Subcutaneous abdominal adipose tissue (tissue), 5 donors: ENCODE results near the gene MTA1.

Source experiments
- H3K27ac ChIP-seq: one replicate; pipeline ENCODE4 v1.7.0; 2013; ENCODE audit warnings: low read depth, mild to moderate bottlenecking, inconsistent platforms, low read length, moderate library complexity
- H3K27me3 ChIP-seq, 5 donors: one replicate each; pipeline ENCODE4 v1.7.0; 2013; ENCODE audit warnings: low read length in 5 of 5, inconsistent platforms in 1 of 5; ENCODE audit not compliant: control insufficient read depth in 5 of 5, insufficient read depth in 4 of 5
- H3K36me3 ChIP-seq, 5 donors: one replicate each; pipeline ENCODE4 v1.7.0; 2013; ENCODE audit warnings: low read length in 5 of 5; ENCODE audit not compliant: control insufficient read depth in 5 of 5, insufficient read depth in 5 of 5
- H3K4me1 ChIP-seq, 5 donors: one replicate each; pipeline ENCODE4 v1.7.0; 2013; ENCODE audit warnings: low read length in 5 of 5, mild to moderate bottlenecking in 3 of 5, moderate library complexity in 1 of 5; ENCODE audit not compliant: control insufficient read depth in 5 of 5, insufficient read depth in 5 of 5
- H3K4me3 ChIP-seq, 5 donors: one replicate each; pipeline ENCODE4 v1.7.0; 2013; ENCODE audit warnings: low read length in 5 of 5, low read depth in 1 of 5
- H3K9ac ChIP-seq, 5 donors: one replicate each; pipeline ENCODE4 v1.7.0; 2013; ENCODE audit warnings: low read length in 5 of 5, mild to moderate bottlenecking in 4 of 5, moderate library complexity in 3 of 5
- H3K9me3 ChIP-seq, 5 donors: one replicate each; pipeline ENCODE4 v1.7.0; 2013; ENCODE audit warnings: low read length in 5 of 5; ENCODE audit not compliant: control insufficient read depth in 5 of 5
- donor health status: healthy.
- donor health status: healthy.
- donor health status: healthy.
- donor health status: healthy.
- donor health status: healthy.

MTA1 gene

DNA sequence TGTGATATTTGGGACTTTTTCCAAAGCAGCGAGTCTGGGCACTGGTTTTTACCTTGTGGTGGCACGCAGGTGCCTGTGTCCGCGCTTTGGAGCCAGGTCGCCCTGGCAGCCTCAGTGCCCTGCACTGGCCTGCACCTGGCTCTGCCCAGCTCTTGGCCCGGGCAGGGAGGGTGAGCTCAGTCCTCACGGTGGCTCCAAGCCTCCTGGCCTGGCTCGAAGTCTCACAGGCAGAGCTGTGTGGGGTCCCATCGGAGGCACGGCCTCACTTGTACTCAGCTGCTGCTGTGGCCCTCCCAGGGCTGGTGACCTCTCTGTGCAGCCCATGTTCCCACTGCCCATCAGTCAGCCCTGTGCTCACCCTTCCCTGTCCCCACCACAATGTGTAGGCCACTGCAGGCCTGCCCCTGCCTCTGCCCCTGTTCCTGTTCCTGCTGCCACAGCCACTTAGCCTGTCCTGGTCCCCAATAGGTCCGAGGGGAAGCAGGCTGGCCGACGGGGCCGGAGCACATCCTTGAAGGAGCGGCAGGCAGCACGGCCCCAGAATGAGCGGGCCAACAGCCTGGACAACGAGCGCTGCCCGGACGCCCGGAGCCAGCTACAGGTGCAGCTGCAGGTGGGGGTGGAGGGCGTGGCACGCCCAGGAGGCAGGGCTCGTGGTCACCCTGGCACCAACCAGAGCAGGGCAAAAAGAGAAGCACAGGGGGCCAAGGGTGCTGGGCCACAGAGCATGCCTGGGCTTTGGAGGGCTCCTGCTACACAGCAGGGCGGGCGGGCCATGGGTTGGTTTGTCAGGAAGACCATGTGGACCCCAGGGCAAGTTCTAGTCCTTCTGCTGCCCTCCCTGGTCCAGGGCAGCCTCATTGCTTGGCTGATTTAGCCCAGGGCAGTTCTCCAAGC is 37.9 kb upstream of the MTA1 start:
- H3K27me3 ChIP-seq, result no peaks in the 10 kb centered on the region
- H3K36me3 ChIP-seq, result peaks cover 0 to 67% (median 57%) of the 10 kb centered on the region in 5 donors
- no peak overlapping the region for H3K4me3 ChIP-seq
- no peak overlapping the region for H3K9ac ChIP-seq
- no peak overlapping the region for H3K27ac ChIP-seq
- H3K9me3 ChIP-seq, result no peaks in the 10 kb centered on the region
- H3K4me1 ChIP-seq, result peaks cover 0 to 18% (median 5%) of the 10 kb centered on the region in 5 donors

DNA sequence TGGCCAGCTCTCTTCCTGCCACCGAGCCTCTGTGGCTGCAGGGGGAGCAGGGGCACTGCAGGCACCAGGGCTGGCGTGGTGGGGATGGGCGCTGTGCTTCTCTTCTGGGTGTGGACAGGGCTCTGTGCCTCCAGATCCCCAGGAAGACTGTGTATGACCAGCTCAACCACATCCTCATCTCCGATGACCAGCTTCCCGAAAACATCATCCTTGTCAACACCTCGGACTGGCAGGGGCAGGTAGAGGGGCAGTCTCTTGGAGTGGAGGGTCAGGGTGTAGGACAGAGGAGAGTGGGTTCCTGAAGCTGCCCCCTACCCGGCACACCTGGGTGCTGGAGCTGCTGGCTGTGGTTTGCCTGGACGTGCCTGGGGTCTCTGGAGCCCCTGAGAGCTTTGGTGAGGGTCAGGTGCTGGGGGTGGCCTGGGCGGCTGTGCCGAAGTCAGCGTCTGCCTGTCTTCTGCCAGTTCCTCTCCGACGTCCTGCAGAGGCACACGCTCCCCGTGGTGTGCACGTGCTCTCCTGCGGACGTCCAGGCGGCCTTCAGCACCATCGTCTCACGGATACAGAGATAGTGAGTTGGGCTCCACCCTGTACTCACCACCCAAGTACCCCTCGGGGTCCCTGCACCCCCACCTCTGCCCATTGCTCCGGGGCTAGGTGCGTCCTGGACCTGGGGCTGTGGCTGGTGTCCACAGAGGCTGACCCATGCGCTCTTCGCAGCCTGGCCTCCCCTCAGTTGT is 37.1 kb upstream of the MTA1 start:
- Histone ChIP-seq H3K9me3 (no peaks in the 10 kb centered on the region), H3K27ac (no peak overlapping the region), H3K9ac (no peak overlapping the region), H3K4me3 (no peak overlapping the region), H3K27me3 (no peaks in the 10 kb centered on the region), H3K36me3 (peaks cover 0 to 74% (median 65%) of the 10 kb centered on the region in 5 donors), H3K4me1 (peaks cover 0 to 25% (median 6%) of the 10 kb centered on the region in 5 donors)

DNA sequence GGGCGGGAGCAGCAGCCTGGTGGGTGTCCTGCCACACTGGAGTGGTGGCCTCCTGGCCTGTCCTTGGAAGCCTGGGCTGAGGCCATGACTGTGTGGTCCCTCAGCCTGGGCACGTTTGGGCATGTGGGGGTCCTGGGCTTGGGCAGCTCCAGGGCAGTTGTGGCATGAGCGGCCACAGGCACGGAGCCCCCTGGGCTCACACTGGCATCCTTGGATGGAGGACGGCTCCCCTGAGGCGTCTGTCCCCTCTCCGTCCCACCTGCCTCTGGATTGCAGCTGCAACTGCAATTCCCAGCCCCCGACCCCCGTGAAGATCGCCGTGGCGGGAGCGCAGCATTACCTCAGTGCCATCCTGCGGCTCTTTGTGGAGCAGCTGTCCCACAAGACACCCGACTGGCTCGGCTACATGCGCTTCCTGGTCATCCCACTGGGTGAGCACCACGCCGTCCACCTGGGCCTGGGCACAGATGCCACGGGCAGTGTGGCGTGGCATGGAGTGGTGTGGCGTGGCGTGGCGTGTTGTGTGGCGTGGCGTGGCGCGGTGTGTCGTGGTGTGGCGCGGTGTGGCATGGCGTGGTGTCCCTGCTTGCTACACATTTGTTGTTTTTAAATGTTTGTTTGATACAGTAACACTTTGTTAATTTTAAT is 36.4 kb upstream of the MTA1 start:
- Histone ChIP-seq H3K4me1 (peaks cover 0 to 32% (median 6%) of the 10 kb centered on the region in 5 donors), H3K27me3 (no peaks in the 10 kb centered on the region), H3K9ac (no peak overlapping the region), H3K4me3 (no peak overlapping the region), H3K9me3 (no peaks in the 10 kb centered on the region), H3K27ac (no peak overlapping the region), H3K36me3 (peaks cover 0 to 77% (median 68%) of the 10 kb centered on the region in 5 donors)

DNA sequence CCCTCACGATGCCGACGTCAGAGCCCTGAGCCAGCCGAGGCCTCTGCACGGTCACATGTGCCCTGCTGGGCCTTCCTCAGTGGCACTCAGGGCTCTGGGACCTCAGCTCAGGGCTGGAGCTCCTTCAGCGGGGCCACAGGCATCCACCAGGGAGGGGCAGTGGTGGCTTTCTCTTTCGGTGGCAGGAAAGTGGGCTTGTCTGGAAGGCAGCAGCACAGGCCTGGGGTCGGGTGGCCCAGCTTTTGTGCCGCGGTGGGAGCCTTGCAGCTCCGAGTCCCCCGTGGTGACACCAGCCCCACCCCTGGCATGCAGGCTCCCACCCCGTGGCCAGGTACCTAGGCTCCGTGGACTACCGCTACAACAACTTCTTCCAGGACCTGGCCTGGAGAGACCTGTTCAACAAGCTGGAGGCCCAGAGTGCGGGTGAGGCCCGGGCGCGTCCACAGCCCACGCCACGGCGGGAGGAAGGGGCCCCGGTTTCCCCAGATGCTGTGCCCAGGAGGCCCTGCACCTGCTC is 35.5 kb upstream of the MTA1 start:
- Histone ChIP-seq H3K27ac (no peak overlapping the region), H3K27me3 (no peaks in the 10 kb centered on the region), H3K36me3 (peaks cover 0 to 84% (median 72%) of the 10 kb centered on the region in 5 donors), H3K4me3 (no peak overlapping the region), H3K9ac (no peak overlapping the region), H3K4me1 (peaks cover 0 to 40% (median 13%) of the 10 kb centered on the region in 5 donors), H3K9me3 (no peaks in the 10 kb centered on the region)

DNA sequence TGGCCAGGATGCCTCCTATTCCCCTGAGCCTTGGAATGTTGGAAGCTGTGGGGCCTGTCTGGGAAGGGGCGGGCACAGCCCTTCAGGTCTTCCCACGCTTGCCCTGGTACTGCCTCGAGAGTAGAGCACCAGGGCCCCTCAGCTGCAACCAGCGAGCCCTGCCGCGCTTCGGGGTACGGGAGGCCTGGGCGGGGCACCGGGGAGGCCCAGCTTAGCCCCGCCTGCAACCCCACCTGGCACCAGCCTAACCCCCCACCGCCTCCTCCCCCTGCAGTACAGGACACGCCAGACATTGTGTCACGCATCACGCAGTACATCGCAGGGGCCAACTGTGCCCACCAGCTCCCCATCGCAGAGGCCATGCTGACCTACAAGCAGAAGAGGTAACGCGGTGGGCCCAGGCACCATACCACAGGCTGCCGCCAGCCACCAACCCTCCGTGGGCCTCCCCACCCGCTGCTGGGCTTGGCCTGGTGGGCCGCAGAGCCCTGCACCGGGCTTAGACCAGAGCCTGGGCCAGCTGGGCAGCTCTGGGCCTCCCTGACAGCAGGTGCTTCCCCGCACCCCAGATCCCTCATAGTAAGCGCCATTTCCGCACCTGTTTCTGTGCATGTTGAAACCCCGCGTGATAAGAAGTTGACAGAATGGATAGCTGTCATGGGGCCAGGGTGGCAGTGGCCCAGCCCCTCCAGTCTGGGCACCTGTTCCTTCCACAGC is 34.9 kb upstream of the MTA1 start:
- no peak overlapping the region for H3K4me3 ChIP-seq
- peaks cover 0 to 84% (median 66%) of the 10 kb centered on the region in 5 donors for H3K36me3 ChIP-seq
- no peak overlapping the region for H3K27ac ChIP-seq
- no peak overlapping the region for H3K9ac ChIP-seq
- H3K9me3 ChIP-seq, result no peaks in the 10 kb centered on the region
- H3K27me3 ChIP-seq, result no peaks in the 10 kb centered on the region
- peaks cover 0 to 47% (median 19%) of the 10 kb centered on the region in 5 donors for H3K4me1 ChIP-seq

DNA sequence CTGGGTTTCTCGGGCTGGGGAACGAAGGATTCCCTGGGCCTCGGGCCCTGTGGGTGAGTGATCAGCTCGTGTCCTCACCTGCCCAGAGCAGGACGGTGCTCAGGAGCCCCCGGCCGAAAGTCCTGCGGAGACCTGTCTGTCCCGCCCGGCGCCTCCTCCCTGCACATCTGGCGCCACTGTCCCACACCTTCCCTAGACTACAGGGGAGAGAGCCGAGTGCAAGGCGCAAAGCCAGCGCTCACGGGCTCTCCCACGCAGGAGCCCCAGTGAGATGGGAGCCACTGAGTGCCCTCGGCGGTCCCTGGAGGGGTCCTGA is 34.3 kb upstream of the MTA1 start:
- Histone ChIP-seq H3K4me3 (no peak overlapping the region), H3K27me3 (no peaks in the 10 kb centered on the region), H3K9me3 (no peaks in the 10 kb centered on the region), H3K9ac (no peak overlapping the region), H3K36me3 (peaks cover 0 to 79% (median 62%) of the 10 kb centered on the region in 5 donors), H3K4me1 (peaks cover 0 to 52% (median 22%) of the 10 kb centered on the region in 5 donors), H3K27ac (no peak overlapping the region)

DNA sequence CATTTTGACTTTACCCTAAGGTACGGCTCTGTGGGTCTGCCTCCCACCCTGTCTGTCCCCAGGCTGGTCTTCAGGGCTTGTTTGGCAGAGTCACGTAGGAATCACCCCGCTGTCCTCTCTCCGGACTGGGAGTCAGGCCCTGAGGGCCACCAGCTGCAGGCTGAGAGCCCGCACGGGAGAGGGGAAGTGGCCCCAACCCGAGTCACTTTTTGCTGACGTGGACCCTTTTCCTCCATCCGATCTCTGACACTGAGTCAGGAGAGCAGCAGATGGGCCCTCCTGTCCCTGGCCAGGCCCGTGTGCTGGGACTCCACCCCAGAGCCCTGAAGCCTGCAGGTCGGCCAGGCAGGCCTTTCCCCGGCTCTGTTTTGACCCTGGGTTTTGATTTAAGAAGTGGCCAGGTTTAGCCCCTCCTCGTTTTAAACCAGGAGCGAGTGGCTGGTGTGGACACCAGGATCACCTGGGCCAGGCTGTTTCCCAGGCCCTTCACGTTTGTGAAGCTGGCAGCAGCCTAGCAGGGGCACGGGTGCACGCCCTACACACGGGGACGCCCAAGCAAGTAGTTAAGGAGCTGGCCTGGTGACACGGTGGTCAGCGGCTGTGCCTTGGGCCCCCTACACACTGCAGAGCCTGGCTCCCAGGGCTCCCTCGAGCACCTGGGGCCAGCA is 33.8 kb upstream of the MTA1 start:
- peaks cover 0 to 58% (median 28%) of the 10 kb centered on the region in 5 donors for H3K4me1 ChIP-seq
- H3K36me3 ChIP-seq, result peaks cover 0 to 79% (median 62%) of the 10 kb centered on the region in 5 donors
- no peaks in the 10 kb centered on the region for H3K27me3 ChIP-seq
- no peak overlapping the region for H3K27ac ChIP-seq
- H3K9ac ChIP-seq, result no peak overlapping the region
- H3K9me3 ChIP-seq, result no peaks in the 10 kb centered on the region
- H3K4me3 ChIP-seq, result no peak overlapping the region

DNA sequence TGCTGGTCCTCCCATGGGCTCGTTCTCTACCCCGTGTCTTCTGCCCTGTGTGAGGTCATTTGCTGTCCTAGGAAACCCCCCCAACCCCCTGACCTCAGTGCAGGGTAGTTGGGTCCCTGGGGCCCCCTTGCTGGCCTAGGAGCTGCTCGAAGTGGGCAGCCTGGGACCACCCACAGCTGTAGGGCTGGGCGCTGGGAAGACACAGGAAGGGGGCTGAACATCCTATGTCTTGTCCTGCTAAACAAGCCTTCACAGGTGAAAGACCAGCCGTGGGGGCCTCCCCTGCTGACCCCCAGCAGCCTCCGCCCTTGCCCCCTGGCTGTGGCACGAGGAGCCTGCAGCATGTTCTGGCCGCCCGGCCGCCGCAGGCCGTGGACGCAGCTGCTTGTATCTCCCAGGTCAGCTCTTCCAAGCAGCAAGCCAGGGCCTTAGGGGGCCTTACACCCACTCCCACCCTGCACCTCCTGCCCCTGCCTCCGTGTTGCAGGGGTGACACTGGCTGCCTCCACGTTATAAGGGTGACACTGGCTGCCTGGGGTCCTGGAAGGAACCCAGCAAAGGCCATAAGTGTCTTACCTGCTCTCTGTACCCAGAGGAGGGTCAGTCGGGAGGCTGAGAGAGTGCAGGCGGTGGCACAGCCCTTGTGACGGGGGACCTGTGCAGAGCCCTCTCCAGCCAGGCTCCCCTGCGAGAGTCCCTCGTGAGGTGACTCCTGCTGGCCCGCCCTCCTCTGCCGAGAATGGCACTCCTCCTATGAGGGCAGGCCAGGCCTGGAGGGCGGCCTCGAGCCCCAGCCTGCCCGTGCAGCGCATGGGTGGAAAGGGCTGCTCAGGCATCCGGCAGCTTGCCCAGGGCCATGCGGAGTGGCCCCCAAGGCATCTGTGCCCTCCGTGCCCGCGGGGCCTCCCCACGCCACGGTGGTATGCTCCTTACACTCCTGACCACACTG is 32.8 kb upstream of the MTA1 start:
- Histone ChIP-seq H3K27ac (no peak overlapping the region), H3K36me3 (peaks cover 0 to 71% (median 57%) of the 10 kb centered on the region in 5 donors), H3K4me3 (no peak overlapping the region), H3K9me3 (no peaks in the 10 kb centered on the region), H3K9ac (no peak overlapping the region), H3K4me1 (peaks cover 0 to 62% (median 30%) of the 10 kb centered on the region in 5 donors), H3K27me3 (no peaks in the 10 kb centered on the region)
